ENCODE results near the gene ZNF317.
"Not testable (repeated sequence)": the region's sequence is repeated elsewhere in the genome, so short reads cannot be mapped to it uniquely, and the experiment has no call there.

ZNF317 gene

DNA sequence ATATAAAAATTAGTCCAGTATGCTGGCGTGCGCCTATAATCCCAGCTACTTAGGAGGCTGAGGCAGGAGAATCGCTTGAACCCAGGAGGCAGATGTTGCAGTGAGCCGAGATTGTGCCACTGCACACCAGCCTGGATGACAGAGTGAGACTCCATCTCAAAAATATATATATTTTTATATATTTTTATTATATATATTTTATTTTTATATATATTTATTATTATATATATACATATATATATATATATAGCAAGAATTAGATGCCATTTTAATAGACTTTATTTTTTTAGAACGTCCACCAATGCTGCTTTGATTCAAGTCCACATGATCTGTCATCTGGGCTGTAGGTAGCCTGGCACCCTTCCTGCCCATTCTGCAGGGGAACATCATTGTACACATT, 35.1 kb downstream of the ZNF317 start:
- no peak for DNase-seq (ENCODE audit: low read depth)

DNA sequence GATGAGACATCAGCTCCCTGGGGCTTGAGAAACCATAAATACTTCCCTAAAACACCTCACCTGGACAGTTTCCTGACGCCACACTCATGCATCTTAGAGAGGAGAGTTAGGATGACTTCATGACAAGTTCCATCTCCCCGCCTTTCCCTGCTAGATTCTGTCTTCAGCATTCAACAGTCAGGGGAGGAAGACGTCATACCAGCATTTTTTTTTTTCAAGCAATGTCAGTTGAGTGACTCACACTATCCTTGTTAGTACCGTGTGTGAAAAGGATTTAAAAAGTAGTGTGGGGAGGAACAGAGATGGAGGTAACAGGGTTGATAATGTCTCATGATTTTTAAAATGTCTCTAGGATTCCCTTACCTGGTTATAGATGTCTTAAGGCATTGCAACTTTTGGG, 38.7 kb downstream of the ZNF317 start, which contains the start of gene OR7D2:
Gene OR7D2, plus strand, starts transcription at position 79 of the 400 bp plus-strand sequence. CDS start 6,803 bp downstream, outside the sequence.
- no peak for DNase-seq (ENCODE audit: low read depth)

DNA sequence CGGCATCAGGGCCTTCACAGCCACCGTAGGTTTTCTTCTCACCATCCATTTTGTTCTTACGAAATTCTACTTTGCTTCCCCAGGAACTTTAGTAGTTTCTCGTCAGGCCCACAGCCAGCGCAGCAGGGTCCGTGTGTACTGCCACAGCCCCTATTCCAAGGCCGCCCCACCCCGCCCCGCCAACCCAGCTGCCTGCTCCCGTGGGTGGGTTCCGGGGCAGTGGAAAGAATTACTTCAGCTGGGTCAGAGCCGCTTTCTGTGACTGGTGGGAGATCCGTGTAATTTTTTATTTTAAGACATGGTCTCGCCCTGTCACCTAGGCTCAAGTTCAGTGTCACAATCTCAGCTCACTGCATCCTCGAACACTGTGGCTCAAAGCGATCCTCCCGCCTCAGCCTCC, 42.8 kb downstream of the ZNF317 start:
- DNase-seq (ENCODE audit: low read depth), result no peak

DNA sequence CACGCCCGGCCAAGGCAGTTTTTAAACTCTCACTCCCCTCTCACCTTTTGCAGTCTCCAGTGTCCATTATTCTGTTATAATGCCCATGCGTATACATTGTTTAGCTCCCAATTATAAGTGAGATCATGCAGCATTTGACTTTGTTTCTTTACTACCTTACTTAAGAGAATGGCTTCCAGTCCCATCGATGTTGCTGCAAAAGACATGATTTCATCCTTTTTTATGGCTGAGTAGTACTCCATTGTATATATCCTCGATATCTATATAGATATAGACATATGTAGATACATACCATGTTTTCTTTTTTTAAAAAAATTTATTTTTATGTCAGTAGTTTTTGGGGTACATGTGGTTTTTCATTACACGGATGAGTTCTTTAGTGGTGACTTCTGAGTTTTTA, 47.0 kb downstream of the ZNF317 start:
- no peak for DNase-seq (ENCODE audit: low read depth)

DNA sequence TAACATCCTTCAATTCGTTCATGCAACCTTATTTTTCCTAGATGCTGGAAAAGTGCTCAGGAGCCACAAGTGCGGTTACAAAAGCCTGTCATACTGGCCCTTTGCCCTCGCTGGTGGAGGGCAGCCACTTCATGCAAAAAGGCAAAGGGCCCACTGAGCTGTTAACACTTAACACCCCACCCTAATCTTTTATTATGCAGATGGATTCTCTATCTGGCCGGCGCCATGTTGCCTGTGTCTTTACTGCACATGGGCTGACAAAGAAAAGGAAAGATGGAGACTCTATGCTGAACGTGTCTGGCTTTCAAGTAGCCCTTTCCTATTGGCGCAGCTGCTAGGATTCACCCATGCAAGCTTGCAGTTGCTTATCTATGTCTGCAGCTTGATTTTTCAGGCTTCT, 49.3 kb downstream of the ZNF317 start:
- DNase-seq (ENCODE audit: low read depth), result no peak

DNA sequence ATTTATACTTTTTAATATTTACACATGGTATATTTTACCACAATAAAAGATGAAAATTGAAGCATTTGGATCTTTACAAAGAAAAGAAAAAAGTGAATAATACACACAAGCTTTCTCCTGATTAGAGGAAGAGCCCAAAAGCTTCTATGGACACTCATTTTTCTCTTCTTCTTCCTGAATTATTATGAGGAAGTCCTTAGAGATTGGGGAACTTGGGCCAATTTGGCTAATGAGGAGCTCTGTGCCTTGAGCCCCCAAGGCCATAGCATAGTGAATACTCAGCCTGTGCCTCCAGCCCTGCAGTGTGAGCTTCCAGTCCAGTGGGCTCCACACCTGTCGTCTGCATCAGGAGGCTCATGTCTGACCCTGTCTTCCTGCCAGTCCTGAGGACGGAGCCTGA, 57.8 kb downstream of the ZNF317 start:
- DNase-seq (ENCODE audit: low read depth), result not testable (repeated sequence)

DNA sequence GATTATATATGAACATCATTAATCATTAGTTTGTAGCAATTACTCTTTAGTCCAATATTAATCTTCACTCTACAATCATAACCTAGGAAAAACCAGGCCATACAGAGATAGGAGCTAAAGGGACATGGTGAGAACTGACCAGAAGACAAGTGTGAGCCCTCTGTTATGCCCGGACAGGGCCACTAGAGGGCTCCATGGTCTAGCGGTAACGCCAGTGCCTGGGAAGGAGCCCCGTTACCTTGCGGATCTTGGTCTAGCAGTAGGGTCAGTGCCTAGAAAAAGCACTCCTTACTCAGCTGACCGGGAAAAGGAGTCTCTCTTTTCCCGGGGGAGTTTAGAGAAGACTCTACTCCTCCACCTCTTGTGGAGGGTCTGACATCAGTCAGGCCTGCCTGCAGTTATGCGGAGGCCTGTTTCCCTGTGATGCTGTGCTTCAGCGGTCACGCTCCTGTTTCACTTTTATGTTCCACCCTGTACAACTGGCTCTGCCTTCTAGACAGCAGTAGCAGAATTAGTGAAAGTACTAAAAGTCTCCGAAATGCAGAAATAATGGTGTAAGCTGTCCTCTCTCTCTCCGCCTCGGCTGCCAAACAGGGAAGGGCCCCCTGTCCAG, 65.4 kb downstream of the ZNF317 start:
- DNase-seq (ENCODE audit: low read depth), result peak; percentile 52

All from stimulated activated CD8-positive, alpha-beta memory T cell treated with anti-CD3 and anti-CD28 coated beads, Interleukin-4, amount 100 ng/mL, for 24 hours (primary cell).